ENCODE data around the gene OAT.

Gene OAT

GRCh38 chr10:124364674-124365073 is 54.0 kb downstream of the OAT start:
- no peak for TF ChIP-seq SPI1 (IDR thresholded peaks at IDR 0.05; ENCODE audit: borderline replicate concordance, low read depth)
- no peak for TF ChIP-seq CTCF (IDR thresholded peaks at IDR 0.05; ENCODE audit: insufficient read depth, low read length)
- TF ChIP-seq POLR2AphosphoS5 (IDR thresholded peaks at IDR 0.05; ENCODE audit: low read depth) = no peak
- no peak for TF ChIP-seq GABPA (IDR thresholded peaks at IDR 0.05; ENCODE audit: low read depth)
- TF ChIP-seq REST (IDR thresholded peaks at IDR 0.05; ENCODE audit: insufficient replicate concordance, low read depth) = no peak

GRCh38 chr10:124362568-124362967 is 56.2 kb downstream of the OAT start:
- no peak for DNase-seq (ENCODE audit: low read depth in 1 of 2, low spot score in 1 of 2)
- Histone ChIP-seq H3K27ac (replicated peaks) (no peak overlapping the region), H3K27me3 (ENCODE audit: insufficient read depth, poor library complexity, severe bottlenecking) (no peaks in the 10 kb centered on the region), H3K4me3 (replicated peaks; ENCODE audit: insufficient read depth, low read length) (no peak overlapping the region)
- TF ChIP-seq SPI1 (IDR thresholded peaks at IDR 0.05; ENCODE audit: borderline replicate concordance, low read depth) = no peak
- TF ChIP-seq GABPA (IDR thresholded peaks at IDR 0.05; ENCODE audit: low read depth) = no peak
- TF ChIP-seq REST (IDR thresholded peaks at IDR 0.05; ENCODE audit: insufficient replicate concordance, low read depth) = no peak
- no peak for TF ChIP-seq POLR2AphosphoS5 (IDR thresholded peaks at IDR 0.05; ENCODE audit: low read depth)
- no peak for TF ChIP-seq CTCF (IDR thresholded peaks at IDR 0.05; ENCODE audit: insufficient read depth, low read length)

More at GRCh38 chr10:124364674-124365073, 54.0 kb downstream of the OAT start:
- Histone ChIP-seq H3K27ac (replicated peaks) (no peak overlapping the region), H3K4me3 (replicated peaks; ENCODE audit: insufficient read depth, low read length) (no peak overlapping the region), H3K27me3 (ENCODE audit: insufficient read depth, poor library complexity, severe bottlenecking) (no peaks in the 10 kb centered on the region)
- no peak for DNase-seq (ENCODE audit: low read depth in 1 of 2, low spot score in 1 of 2)

DNA sequence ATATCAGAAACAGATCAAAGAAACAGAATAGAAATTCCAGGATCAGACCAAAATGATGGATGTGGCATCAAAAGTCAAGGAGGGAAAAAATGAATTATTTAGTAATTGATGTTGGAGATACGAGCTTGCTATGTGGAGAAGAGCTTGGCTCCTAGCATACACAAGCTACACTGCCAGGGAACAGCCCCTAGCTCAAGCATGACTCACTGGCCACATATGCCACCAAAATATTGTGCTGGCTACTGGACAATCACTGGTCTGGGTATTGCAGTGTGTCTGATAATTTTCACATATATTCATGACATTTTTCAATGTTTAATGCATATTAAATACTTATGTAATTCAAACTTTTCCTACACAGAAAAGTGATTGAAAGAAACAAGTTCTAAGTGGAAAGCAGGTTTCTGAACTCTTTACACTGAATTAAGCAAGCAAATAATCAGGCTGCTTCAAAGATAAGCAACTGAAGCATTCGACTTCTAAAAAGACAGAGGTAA is 59.3 kb downstream of the OAT start:
- Histone ChIP-seq H3K27ac (replicated peaks) (no peak overlapping the region), H3K27me3 (ENCODE audit: insufficient read depth, poor library complexity, severe bottlenecking) (no peaks in the 10 kb centered on the region), H3K4me3 (replicated peaks; ENCODE audit: insufficient read depth, low read length) (no peak overlapping the region)
- no peak for DNase-seq (ENCODE audit: low read depth in 1 of 2, low spot score in 1 of 2)
- TF ChIP-seq POLR2AphosphoS5 (IDR thresholded peaks at IDR 0.05; ENCODE audit: low read depth) (no peak), SPI1 (IDR thresholded peaks at IDR 0.05; ENCODE audit: borderline replicate concordance, low read depth) (no peak), REST (IDR thresholded peaks at IDR 0.05; ENCODE audit: insufficient replicate concordance, low read depth) (no peak), GABPA (IDR thresholded peaks at IDR 0.05; ENCODE audit: low read depth) (no peak), CTCF (IDR thresholded peaks at IDR 0.05; ENCODE audit: insufficient read depth, low read length) (no peak)
